DOHH2 (cell line): ENCODE measurements around the gene PIK3AP1.

Experiments
- CTCF ChIP-seq: fragments of 200-600 bp; sonication (generic); IDR thresholded peaks from one replicate; pipeline ENCODE4 v1.5.1; 2014; ENCODE audit warnings: antibody characterized with exemption, mild to moderate bottlenecking, low read depth, low read length; ENCODE audit not compliant: poor library complexity, severe bottlenecking
- EZH2phosphoT487 ChIP-seq: fragments of 200-600 bp; sonication (generic); IDR thresholded peaks from 2 replicates; pipeline ENCODE4 v1.6.1; 2017; ENCODE audit warnings: borderline replicate concordance, mild to moderate bottlenecking, antibody characterized with exemption, low read length, moderate library complexity, mixed read lengths

DNA sequence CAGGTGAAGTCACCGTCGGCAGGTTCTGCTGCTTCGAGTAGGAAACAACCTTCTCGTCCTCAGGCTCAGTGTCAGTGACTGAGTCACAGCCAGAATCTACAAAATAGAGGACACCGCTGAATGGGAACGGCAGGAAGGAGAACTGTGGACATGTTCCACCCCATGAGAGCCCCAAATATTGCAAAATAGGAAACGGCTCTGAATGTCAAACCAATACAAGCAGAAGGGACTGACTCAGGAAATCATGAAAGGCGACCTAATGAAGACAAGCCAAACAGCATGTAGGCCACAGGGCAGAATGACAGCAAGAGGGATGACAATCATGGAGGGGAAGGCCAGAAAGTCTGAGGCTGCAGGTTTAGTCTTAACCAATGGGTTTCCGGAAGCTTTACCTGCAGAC lies 63.5 kb downstream of the PIK3AP1 start:
- TF ChIP-seq CTCF (no peak), EZH2phosphoT487 (no peak)
